ENCODE measurements around the gene TCF19.

The TCF19 gene

GRCh38 chr6:31210741-31211532 lies 52.5 kb downstream of the TCF19 start:
- DNase-seq = no peak

Measured in CD4-positive, alpha-beta T cell treated with Interleukin-15 for 1 hour (primary cell).